Measurements from ENCODE around the gene VANGL1. TPM values are rescaled to one million over a fixed set of nuclear protein-coding genes. Genes with fewer than 3 reads are reported as not detected.

Gene VANGL1
- total and polyA plus RNA-seq, 2 of the 4 experiments (the other 2 are of a cell fraction) = 6.1 to 6.7 TPM

- WGBS, 2 experiments (ENCODE audit: extremely low coverage in 2 of 2, insufficient read length in 1 of 2) = no CpG with 5 or more reads among the region's 5 CpGs
- intact Hi-C loops (cut with micrococcal nuclease) = no loop called here
- H3K9ac ChIP-seq (ENCODE audit: low read depth, low read length) = no peak overlapping the region
Observed at GRCh38 chr1:115656461-115657077, 14.8 kb downstream of the VANGL1 start.

More at GRCh38 chr1:115656461-115657077, 14.8 kb downstream of the VANGL1 start:
- H3K9me3 ChIP-seq (ENCODE audit: control insufficient read depth, insufficient read depth, low read length) = no peaks in the 10 kb centered on the region
- H3K4ac ChIP-seq (ENCODE audit: low read depth, low read length) = no peak overlapping the region
- peaks cover 3% of the 10 kb centered on the region; the same call in 1 of the 2 replicates for H3K36me3 ChIP-seq (ENCODE audit: control insufficient read depth, insufficient read depth, low read length)
- CTCF ChIA-PET = no interaction called here
- no peak overlapping the region for H4K8ac ChIP-seq (ENCODE audit: low read depth in 2 of 2, low read length in 2 of 2)
- H3K56ac ChIP-seq (ENCODE audit: extremely low read depth, insufficient read depth, low read length) = no peak overlapping the region
- H2BK120ac ChIP-seq (ENCODE audit: low read depth, low read length) = no peak overlapping the region
- H2AK5ac ChIP-seq (ENCODE audit: low read depth, low read length) = no peak overlapping the region
- no TSS peak for BruUV-seq (replicated peaks)
- H3K27ac ChIP-seq (ENCODE audit: insufficient read depth, low read length) = no peak overlapping the region
- TF ChIP-seq RCOR1 (IDR thresholded peaks at IDR 0.05; ENCODE audit: insufficient replicate concordance, low read length) = no peak
- H4K5ac ChIP-seq (ENCODE audit: low read depth, low read length) = no peak overlapping the region
- in situ Hi-C loops (cut with MboI; ENCODE audit: low sequenced_read_pairs) (no loop called here), dilution Hi-C loops (cut with HindIII; ENCODE audit: low sequenced_read_pairs, unreplicated experiment) (no loop called here)
- H4K91ac ChIP-seq (ENCODE audit: insufficient read depth, low read depth, low read length) = no peak overlapping the region
- peaks cover 16 to 53% of the 10 kb centered on the region in 2 experiments for H3K79me1 ChIP-seq (ENCODE audit: low read depth in 1 of 2, low read length in 2 of 2)
- H3K23ac ChIP-seq (ENCODE audit: low read depth, low read length) = no peak overlapping the region
- H2BK15ac ChIP-seq (ENCODE audit: low read depth, low read length) = no peak overlapping the region
- H4K20me1 ChIP-seq (ENCODE audit: insufficient read depth, low read length) = no peaks in the 10 kb centered on the region
- no peaks in the 10 kb centered on the region for H3K27me3 ChIP-seq (ENCODE audit: control insufficient read depth, insufficient read depth, low read length)
- H3K4me3 ChIP-seq (ENCODE audit: insufficient read depth, low read depth, low read length) = no peak overlapping the region
- no peak for DNase-seq
- peaks cover 20% of the 10 kb centered on the region for H3K9me1 ChIP-seq (ENCODE audit: insufficient read depth, low read length)
- peaks cover 13% of the 10 kb centered on the region for H3K4me1 ChIP-seq (ENCODE audit: control insufficient read depth, insufficient read depth, low read length)
- H2BK5ac ChIP-seq (ENCODE audit: low read depth, low read length, poor library complexity, severe bottlenecking) = no peak overlapping the region
- ATAC-seq (ENCODE audit: low read depth) = no peak
- H2AK9ac ChIP-seq (replicated peaks; ENCODE audit: low read depth, low read length, poor library complexity) = no peak overlapping the region
- no peak overlapping the region for H3K14ac ChIP-seq (replicated peaks; ENCODE audit: low read depth, low read length)
- H2AFZ ChIP-seq (replicated peaks; ENCODE audit: low read length, poor library complexity) = no peak overlapping the region
- POLR2A ChIA-PET (ENCODE audit: unreplicated experiment) = no interaction called here
- H3K4me2 ChIP-seq (ENCODE audit: low read depth, low read length) = no peak overlapping the region
- no peak overlapping the region for H3K18ac ChIP-seq (ENCODE audit: low read depth, low read length)
- H2BK20ac ChIP-seq (ENCODE audit: low read depth, low read length) = no peak overlapping the region
